ENCODE results near the gene GABRG3. TPM values are rescaled to one million over a fixed set of nuclear protein-coding genes. Genes with fewer than 3 reads are reported as not detected.

GABRG3 gene
- total and polyA plus RNA-seq, 2 donors = 1.5 TPM; not detected in 1

DNA sequence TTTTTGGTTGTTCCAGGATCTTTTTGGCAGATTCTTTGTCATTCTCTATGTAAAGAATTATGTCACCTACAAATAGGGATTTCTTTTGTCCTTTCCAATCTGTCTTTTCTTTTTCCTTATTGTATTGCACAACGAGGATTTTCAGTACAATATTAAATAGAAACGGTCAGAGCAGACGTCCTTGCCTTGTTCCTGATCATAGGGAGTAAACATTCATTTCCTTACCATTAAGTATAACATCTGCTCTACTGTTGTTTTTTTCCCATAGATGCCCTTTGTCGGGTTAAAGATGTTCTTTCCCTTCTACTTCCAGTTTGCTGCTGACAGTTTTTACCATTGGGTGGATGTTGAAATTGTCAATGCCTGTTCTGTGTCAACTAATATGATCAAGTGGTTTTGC lies 599.8 kb downstream of the GABRG3 start:
- Histone ChIP-seq H3K4me1 (ENCODE audit: insufficient read depth) (no peaks in the 10 kb centered on the region), H3K36me3 (ENCODE audit: insufficient read depth) (no peaks in the 10 kb centered on the region), H3K27ac (ENCODE audit: low read depth) (no peak overlapping the region), H3K4me3 (ENCODE audit: low read depth, low read length) (no peak overlapping the region)
- WGBS = 44% methylated on average over 4 of the region's 4 CpGs
- no peak for DNase-seq (ENCODE audit: extremely low spot score)

DNA sequence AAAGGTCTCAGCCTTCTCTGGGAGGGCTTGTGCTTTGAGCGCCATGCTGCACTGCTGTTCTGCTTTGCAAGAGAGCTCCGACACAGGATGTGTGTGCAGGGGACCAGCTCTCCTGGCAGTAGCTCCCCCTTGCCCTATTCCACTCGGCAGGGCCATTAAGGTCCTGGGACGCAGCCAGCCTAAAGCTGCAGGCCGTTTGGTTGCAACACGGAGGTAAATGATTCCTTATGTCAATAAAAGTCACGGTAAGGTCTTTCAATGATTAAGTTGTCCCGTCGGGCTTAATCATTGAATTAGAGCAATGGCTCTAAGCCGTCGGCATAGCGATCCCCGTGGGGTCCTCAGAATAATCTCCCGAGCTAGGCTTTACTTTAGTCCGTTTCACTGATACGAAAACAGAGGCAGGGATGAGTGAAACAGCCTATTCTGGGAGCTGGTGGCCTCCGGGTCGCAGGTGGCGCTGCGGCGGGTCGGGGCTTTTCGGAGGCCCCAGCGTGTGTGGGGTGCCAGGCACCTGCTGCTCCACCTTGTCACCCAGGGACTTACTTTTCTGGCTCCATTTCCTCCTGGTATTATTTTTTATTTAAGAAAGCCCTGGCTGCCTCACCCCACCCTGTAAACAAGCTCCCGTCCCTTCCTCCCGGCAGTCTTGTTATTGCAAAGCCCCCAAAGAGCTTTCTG lies 603.0 kb downstream of the GABRG3 start:
- DNase-seq (ENCODE audit: extremely low spot score) = no peak
- no peaks in the 10 kb centered on the region for H3K4me1 ChIP-seq (ENCODE audit: insufficient read depth)
- H3K36me3 ChIP-seq (ENCODE audit: insufficient read depth) = no peaks in the 10 kb centered on the region
- no peak overlapping the region for H3K4me3 ChIP-seq (ENCODE audit: low read depth, low read length)
- WGBS = 64% methylated on average over 26 of the region's 26 CpGs
- no peak overlapping the region for H3K27ac ChIP-seq (ENCODE audit: low read depth)

DNA sequence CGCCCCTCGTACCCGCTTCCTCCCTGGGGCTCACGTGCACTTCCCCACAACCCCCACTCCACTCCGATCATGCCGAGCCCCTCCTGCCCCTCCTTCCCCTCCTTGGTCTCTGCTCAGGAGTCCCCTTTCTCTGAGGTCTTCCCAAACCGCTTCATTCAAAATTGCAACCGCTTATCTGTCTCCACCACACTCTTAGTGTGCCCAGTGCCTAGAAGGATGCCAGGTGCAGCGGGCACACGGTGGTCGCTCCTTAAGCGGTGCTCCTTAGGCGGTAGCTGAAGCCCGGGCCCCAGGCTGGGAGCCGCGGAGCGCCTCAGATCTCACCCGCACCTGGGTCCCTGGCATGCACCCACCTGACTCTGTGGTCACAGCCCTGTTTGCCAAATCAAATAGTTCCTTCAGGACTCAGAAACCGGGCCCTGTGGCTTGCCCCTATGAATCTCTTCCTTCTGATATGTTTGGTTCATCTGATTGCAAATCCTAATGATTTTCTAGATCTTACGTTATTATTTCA lies 603.6 kb downstream of the GABRG3 start:
- WGBS = 89% methylated on average over 20 of the region's 20 CpGs
- Histone ChIP-seq H3K36me3 (ENCODE audit: insufficient read depth) (no peaks in the 10 kb centered on the region), H3K4me1 (ENCODE audit: insufficient read depth) (no peaks in the 10 kb centered on the region), H3K27ac (ENCODE audit: low read depth) (no peak overlapping the region), H3K4me3 (ENCODE audit: low read depth, low read length) (no peak overlapping the region)
- DNase-seq (ENCODE audit: extremely low spot score) = no peak

GRCh38 chr15:27575521-27575920 lies 604.5 kb downstream of the GABRG3 start:
- 91% methylated on average over 3 of the region's 3 CpGs for WGBS
- H3K4me3 ChIP-seq (ENCODE audit: low read depth, low read length) = no peak overlapping the region
- no peak overlapping the region for H3K27ac ChIP-seq (ENCODE audit: low read depth)

DNA sequence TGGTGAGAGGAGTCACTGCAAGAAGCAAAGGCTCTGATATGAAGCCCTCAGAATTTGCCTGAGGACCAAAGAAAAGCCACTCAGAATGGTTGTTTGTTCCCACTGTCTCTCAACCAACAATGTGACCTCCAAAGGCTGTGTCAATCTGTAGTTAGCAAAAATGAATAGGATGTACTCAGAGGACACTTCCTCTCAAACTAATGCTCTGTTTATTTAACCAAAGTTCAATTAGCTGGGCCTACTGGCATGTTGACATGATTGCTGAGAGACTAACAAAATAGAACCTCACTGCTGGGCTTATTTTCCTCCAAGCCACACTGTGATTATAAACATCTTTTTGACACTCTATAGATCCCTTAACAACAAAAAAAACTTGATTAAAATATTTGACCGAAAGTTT lies 605.6 kb downstream of the GABRG3 start:
- DNase-seq (ENCODE audit: extremely low spot score) = no peak
- Histone ChIP-seq H3K4me3 (ENCODE audit: low read depth, low read length) (no peak overlapping the region), H3K4me1 (ENCODE audit: insufficient read depth) (no peaks in the 10 kb centered on the region), H3K36me3 (ENCODE audit: insufficient read depth) (no peaks in the 10 kb centered on the region), H3K27ac (ENCODE audit: low read depth) (no peak overlapping the region)
- 96% methylated on average over 1 of the region's 1 CpG for WGBS

More at GRCh38 chr15:27575521-27575920, 604.5 kb downstream of the GABRG3 start:
- no peak for DNase-seq (ENCODE audit: extremely low spot score)
- Histone ChIP-seq H3K36me3 (ENCODE audit: insufficient read depth) (no peaks in the 10 kb centered on the region), H3K4me1 (ENCODE audit: insufficient read depth) (no peaks in the 10 kb centered on the region)

DNA sequence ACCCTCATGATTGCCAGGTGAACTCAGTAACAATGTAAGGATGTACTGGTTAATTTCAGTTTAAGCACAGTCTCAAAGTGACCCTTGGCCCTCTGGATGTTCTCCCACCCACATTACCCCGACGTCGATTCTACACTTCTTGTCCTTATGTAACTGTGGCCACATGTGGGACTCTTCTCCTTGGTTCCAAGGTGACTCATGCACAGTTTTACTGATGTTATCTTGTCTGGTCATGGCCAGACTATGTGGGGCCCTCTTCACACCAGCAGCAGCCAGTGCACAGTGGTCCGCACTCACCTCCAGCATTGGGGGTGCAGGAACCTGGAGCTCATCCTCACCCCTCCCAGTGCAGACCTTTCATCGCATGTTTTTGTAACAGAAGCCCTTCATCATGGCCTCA lies 608.8 kb downstream of the GABRG3 start:
- Histone ChIP-seq H3K4me3 (ENCODE audit: low read depth, low read length) (no peak overlapping the region), H3K36me3 (ENCODE audit: insufficient read depth) (no peaks in the 10 kb centered on the region), H3K4me1 (ENCODE audit: insufficient read depth) (no peaks in the 10 kb centered on the region), H3K27ac (ENCODE audit: low read depth) (no peak overlapping the region)
- 96% methylated on average over 5 of the region's 5 CpGs for WGBS
- no peak for DNase-seq (ENCODE audit: extremely low spot score)

DNA sequence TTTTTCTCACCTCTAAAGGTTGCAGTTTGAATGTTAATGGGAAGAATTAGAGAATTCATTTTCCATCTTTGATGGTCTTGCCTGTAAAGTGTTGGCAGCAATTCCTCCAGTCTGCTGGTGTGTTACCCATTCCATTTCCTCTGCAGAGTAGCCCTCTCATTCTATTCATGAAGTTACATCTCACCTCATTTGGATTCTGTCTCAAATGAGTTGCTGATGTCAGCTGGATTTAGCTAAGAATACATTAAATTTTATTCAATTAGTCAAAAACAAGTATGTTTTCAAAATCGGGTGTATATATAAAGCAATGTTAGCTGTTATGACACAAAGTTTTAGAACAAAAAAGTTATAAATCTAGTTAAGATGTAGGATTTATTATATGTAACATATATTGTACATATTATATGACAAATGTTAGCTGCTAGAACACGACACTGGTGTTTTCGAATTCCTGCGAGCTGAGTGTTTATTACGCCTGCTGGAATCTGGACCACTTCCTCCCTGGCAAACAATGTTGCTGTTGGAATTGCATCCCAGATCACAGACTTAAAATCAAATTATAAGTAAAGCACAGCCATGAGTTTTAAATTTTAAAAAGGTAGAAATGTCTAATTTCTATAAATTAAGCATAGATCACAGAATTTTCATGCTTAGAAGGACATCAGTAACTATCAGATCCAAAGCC lies 611.9 kb downstream of the GABRG3 start:
- 35% methylated on average over 5 of the region's 5 CpGs for WGBS

DNA sequence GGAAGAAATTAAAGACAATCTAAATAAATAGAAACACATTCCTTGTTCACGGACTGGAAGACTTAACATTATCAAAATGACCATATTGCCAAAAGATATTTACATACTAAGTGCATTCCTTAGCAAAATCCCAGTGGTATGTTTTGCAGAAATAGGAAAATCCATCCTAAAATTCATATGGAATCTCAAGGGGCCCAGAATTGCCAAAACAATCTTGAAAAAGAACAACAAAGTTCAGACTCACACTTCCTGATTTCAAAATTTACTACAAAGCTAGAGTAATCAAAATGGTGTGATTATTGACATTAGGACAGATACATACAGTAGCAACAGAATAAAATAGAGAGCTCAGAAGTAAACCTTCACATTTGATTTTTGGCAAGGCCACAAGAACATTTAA lies 612.7 kb downstream of the GABRG3 start:
- WGBS = 53% methylated on average over 1 of the region's 1 CpG
- no peak for DNase-seq (ENCODE audit: extremely low spot score)
- Histone ChIP-seq H3K4me3 (ENCODE audit: low read depth, low read length) (no peak overlapping the region), H3K36me3 (ENCODE audit: insufficient read depth) (no peaks in the 10 kb centered on the region), H3K4me1 (ENCODE audit: insufficient read depth) (no peaks in the 10 kb centered on the region), H3K27ac (ENCODE audit: low read depth) (no peak overlapping the region)

More for the DNA sequence above, 611.9 kb downstream of the GABRG3 start:
- Histone ChIP-seq H3K4me3 (ENCODE audit: low read depth, low read length) (no peak overlapping the region), H3K27ac (ENCODE audit: low read depth) (no peak overlapping the region), H3K36me3 (ENCODE audit: insufficient read depth) (no peaks in the 10 kb centered on the region), H3K4me1 (ENCODE audit: insufficient read depth) (no peaks in the 10 kb centered on the region)
- DNase-seq (ENCODE audit: extremely low spot score) = no peak

DNA sequence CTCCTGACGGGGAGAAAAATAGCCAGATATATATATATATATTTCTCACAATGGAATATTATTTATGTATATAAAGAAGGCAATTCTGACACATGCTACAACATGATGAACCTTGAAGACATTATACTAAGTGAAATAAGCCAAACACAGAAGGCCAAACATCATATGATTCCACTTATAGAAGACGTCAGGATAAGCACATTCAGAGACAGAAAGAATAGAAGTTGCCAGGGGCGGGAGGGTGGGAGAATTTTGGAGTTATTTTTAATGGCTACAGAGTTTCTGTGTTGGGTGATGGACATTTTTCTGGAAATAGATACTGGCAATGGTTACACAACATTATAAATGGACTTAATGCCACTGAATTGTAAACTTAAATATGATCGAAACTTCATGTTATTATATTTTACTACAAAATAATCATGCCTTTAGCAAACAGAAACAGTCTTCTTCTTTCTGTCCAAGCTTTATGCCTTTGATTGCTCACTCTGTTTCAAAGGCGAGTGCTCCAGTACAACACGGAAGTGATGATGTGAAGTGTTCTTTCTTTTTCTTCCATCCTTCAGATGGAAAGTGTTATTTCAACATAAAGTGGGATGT lies 614.2 kb downstream of the GABRG3 start:
- Histone ChIP-seq H3K4me3 (ENCODE audit: low read depth, low read length) (no peak overlapping the region), H3K27ac (ENCODE audit: low read depth) (no peak overlapping the region), H3K4me1 (ENCODE audit: insufficient read depth) (no peaks in the 10 kb centered on the region), H3K36me3 (ENCODE audit: insufficient read depth) (no peaks in the 10 kb centered on the region)
- 75% methylated on average over 6 of the region's 6 CpGs for WGBS
- no peak for DNase-seq (ENCODE audit: extremely low spot score)

DNA sequence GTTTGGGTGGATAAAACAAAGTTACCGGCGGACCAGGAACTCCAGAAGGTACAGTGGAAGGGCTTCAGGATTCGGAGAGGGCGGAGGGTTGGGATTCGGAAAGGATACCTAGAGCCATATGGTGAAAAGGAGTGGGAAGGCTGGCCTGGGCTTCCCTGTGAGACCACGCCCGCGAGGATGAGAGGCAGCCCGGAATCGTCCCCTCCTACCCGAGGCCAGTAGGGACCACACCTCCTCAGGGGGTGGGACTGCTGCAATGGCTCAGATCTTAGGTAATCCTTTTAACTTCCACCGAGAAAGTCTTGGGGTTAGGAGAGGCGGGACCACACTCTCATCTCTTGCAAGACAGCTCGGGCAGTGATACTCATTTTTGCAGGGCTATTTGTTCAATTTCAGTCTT lies 616.8 kb downstream of the GABRG3 start:
- 33% methylated on average over 14 of the region's 14 CpGs for WGBS
- no peak for DNase-seq (ENCODE audit: extremely low spot score)
- no peak overlapping the region for H3K27ac ChIP-seq (ENCODE audit: low read depth)
- H3K36me3 ChIP-seq (ENCODE audit: insufficient read depth) = no peaks in the 10 kb centered on the region
- no peaks in the 10 kb centered on the region for H3K4me1 ChIP-seq (ENCODE audit: insufficient read depth)
- no peak overlapping the region for H3K4me3 ChIP-seq (ENCODE audit: low read depth, low read length)

DNA sequence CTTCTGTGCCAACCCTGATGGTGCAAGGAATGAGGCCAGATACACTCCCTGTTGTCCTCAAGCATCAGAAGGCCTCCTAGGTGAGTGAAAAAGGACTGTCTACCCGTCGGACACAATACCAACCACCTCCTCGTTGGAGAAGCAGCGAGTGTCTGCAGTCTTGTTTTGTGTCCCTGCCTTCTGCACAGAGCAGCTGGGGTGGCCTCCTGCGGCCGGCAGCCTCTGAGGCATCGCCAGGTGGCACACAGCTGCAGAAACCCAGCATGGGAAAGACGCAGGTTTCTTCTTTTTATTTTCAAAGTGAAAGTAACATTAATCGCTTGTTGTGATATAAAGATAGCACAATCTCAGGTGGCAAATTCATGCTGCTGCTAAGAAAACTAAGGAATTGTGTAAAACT lies 618.3 kb downstream of the GABRG3 start:
- DNase-seq (ENCODE audit: extremely low spot score) = no peak
- Histone ChIP-seq H3K36me3 (ENCODE audit: insufficient read depth) (no peaks in the 10 kb centered on the region), H3K4me1 (ENCODE audit: insufficient read depth) (no peaks in the 10 kb centered on the region), H3K4me3 (ENCODE audit: low read depth, low read length) (no peak overlapping the region), H3K27ac (ENCODE audit: low read depth) (no peak overlapping the region)
- 78% methylated on average over 9 of the region's 9 CpGs for WGBS

- Histone ChIP-seq H3K4me1 (ENCODE audit: insufficient read depth) (no peaks in the 10 kb centered on the region), H3K36me3 (ENCODE audit: insufficient read depth) (no peaks in the 10 kb centered on the region), H3K27ac (ENCODE audit: low read depth) (no peak overlapping the region), H3K4me3 (ENCODE audit: low read depth, low read length) (no peak overlapping the region)
- no peak for DNase-seq (ENCODE audit: extremely low spot score)
- 87% methylated on average over 1 of the region's 1 CpG for WGBS
Measured at GRCh38 chr15:27589782-27590181, 618.8 kb downstream of the GABRG3 start.

All from urinary bladder (tissue), 4 donors.